Measurements from ENCODE around the gene CBR4.
A peak's percentile ranks its signal among the peaks of the same experiment; 100 is the strongest.

The CBR4 gene

DNA sequence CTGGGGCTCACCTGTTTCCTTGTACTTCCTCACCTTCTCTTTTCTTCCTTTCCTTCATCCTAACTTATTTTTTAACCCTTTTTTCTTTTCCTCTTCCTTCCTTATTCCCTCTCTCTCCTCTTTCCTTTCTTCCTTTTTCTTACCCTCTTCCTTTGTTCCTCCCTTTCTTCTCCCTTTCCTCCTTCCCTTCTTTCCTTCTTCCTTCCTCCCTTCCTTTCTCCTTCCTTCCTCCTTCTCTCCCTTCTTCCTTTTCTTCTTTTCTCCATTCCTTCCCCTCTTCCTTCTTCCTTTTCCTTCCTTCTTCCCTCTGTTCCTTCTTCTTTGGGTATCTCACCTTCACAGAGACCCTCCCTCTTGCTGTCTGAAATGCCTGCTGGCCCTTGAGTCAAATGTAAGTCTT is 22.1 kb upstream of the CBR4 start:
- TF ChIP-seq, protein P1, sequence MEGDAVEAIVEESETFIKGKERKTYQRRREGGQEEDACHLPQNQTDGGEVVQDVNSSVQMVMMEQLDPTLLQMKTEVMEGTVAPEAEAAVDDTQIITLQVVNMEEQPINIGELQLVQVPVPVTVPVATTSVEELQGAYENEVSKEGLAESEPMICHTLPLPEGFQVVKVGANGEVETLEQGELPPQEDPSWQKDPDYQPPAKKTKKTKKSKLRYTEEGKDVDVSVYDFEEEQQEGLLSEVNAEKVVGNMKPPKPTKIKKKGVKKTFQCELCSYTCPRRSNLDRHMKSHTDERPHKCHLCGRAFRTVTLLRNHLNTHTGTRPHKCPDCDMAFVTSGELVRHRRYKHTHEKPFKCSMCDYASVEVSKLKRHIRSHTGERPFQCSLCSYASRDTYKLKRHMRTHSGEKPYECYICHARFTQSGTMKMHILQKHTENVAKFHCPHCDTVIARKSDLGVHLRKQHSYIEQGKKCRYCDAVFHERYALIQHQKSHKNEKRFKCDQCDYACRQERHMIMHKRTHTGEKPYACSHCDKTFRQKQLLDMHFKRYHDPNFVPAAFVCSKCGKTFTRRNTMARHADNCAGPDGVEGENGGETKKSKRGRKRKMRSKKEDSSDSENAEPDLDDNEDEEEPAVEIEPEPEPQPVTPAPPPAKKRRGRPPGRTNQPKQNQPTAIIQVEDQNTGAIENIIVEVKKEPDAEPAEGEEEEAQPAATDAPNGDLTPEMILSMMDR (IDR thresholded peaks at IDR 0.05; ENCODE audit: low read depth, low read length): no peak
- H3K4me3 ChIP-seq (ENCODE audit: low read depth, low read length): no peak overlapping the region

DNA sequence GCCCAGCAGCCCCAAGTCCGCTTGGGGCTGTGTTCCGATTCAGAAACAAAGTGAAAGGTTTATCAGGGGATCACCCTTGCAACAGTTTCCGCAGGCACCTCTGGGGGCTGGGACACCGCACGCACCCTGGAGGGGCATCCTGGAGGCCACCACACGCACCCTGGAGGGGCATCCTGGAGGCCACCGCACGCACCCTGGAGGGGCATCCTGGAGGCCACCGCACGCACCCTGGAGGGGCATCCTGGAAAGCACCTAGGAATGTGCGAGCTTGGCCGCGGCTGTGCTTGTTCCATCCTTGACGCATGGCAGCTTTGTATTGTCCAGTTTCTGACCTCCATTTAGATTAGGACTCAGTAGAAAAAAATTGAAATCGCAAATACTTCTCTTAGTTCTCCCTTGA is 21.3 kb upstream of the CBR4 start:
- H3K4me3 ChIP-seq (ENCODE audit: low read depth, low read length): no peak overlapping the region

DNA sequence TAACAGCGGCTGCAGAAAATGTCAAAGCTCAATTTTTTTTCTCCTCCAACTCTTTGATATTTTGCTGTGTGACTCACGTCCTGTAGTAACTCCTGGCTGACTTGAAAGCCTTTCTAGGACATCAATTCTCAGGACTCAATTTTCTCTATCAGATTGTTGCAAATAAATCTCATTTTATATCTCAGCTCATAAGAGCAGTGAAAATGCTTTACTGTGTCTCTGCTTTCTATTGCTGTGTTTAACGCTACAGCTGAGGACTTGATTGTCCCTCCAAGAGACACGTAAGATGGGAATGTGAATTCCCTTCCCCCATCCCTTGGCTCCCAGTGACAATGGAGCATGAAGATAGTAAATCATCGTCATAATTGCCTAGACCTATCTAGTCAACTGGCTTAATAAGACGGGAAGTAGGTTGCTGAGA is 20.5 kb upstream of the CBR4 start:
- TF ChIP-seq, protein P1 (IDR thresholded peaks at IDR 0.05; ENCODE audit: low read depth, low read length): no peak
- peak overlapping the region; percentile 49 for H3K4me3 ChIP-seq (ENCODE audit: low read depth, low read length)

More for the DNA sequence above, 21.3 kb upstream of the CBR4 start:
- TF ChIP-seq, protein P1 (IDR thresholded peaks at IDR 0.05; ENCODE audit: low read depth, low read length): no peak

DNA sequence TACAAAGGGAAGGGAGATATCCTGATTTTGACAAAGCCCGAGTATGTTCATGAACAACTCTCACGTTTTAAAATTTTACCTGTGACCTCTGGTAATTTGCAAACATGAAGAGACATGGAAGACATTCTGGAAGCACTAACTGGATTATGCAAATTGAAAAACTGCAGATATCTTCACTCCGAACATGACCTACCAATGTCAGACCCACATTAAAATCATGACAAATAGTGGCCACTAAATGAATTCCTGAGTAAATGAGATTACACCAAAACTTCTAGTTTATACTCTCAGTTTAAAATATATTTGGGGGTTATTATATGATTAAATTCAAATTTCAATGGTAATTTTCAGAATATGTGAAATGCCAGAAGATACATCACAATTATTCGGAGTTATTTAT is 19.9 kb upstream of the CBR4 start:
- H3K4me3 ChIP-seq (ENCODE audit: low read depth, low read length): peak overlapping the region; percentile 49
- TF ChIP-seq, protein P1 (IDR thresholded peaks at IDR 0.05; ENCODE audit: low read depth, low read length): no peak

DNA sequence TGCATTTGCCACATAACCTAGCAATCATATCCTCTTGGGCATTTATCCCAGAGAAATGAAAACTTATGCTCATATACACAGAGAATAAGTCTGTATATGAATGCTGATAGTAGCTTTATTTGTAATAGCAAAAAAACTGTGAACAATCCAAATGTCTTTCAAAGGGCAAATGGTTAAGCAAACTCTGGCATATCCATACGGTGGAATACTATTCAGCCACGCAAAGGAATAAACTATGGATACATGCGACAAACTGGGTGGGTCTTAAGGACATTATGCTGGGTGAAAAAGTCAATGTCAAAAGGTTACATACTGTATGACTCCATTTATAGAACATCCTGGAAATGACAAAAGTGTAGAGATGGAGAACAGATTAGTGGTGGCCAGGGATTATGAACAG is 17.6 kb upstream of the CBR4 start:
- TF ChIP-seq, protein P1 (IDR thresholded peaks at IDR 0.05; ENCODE audit: low read depth, low read length): no peak
- H3K4me3 ChIP-seq (ENCODE audit: low read depth, low read length): no peak overlapping the region

DNA sequence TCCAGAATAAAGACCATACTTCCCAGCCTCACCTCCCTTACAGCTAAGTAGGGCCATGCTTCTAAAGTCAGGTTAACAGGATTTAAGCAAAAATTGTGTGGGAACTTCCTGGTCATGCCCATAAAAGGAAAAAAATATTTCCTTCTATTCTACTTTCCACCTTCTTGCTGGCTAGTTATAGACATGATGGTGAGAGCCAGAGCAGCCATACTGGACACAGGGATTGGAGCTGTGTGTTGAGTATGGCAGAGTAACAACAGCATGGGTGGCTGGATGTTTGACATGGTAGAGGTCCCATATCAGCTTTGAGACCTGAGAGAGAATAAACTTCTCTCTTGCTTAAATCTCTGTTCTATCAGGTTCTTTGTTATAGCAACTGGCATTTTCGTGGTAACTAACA is 15.1 kb upstream of the CBR4 start:
- no peak overlapping the region for H3K4me3 ChIP-seq (ENCODE audit: low read depth, low read length)
- TF ChIP-seq, protein P1 (IDR thresholded peaks at IDR 0.05; ENCODE audit: low read depth, low read length): no peak

DNA sequence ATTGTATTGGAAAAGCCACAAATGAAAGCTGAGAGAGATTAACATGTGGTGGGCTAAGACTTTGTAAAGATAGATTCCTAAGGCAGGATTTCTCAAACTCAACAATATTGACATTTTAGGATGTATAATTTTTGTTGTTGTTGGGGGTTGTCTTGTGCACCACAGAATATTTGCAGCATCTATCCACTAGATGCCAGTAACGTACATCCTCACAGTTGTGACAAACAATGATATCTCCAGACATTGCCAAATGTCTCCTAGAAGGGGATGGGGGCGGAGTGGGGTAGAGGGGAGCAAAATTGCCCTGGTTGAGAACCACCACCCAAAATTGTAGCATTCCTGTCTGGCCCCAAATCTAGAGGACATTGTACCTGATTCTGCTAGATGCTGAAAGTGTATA is 14.7 kb upstream of the CBR4 start:
- TF ChIP-seq, protein P1 (IDR thresholded peaks at IDR 0.05; ENCODE audit: low read depth, low read length): peak; percentile 40; the same call in 1 of the 2 replicates
- H3K4me3 ChIP-seq (ENCODE audit: low read depth, low read length): no peak overlapping the region
